ENCODE measurements around the gene NMT2. TPM values are rescaled to one million over a fixed set of nuclear protein-coding genes. Genes with fewer than 3 reads are reported as not detected.

Gene NMT2
- total RNA-seq, 1 donor from 2014 or later: 12.4 TPM

DNA sequence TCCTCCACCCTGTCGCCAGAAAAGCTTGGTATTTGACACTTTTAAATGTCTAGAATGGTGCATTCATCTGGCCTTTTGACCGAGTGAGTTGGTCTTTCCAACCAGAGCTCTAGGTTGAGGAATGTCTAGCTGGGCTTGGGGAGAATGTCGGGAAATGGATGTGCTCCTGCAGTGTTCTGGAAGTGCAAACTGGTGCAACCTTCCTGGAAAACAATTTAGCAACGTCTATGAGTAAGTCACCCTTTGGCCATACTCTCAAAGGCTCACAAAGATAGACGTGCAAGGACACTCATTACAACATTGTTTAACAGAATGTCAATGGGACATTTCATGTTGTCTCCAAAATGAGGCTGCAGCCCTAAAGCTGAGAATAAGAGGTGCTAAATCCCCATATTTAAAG, 12.2 kb upstream of the NMT2 start:
- Histone ChIP-seq H3K4me3 (no peak overlapping the region), H3K36me3 (no peaks in the 10 kb centered on the region), H3K27ac (replicated peaks) (no peak overlapping the region), H3K27me3 (ENCODE audit: low read depth) (no peaks in the 10 kb centered on the region), H3K9me3 (replicated peaks) (no peaks in the 10 kb centered on the region), H3K4me1 (no peaks in the 10 kb centered on the region)
- intact Hi-C loops (cut with micrococcal nuclease): no loop called here
- no peak for TF ChIP-seq CTCF (IDR thresholded peaks at IDR 0.05; ENCODE audit: borderline replicate concordance)
- no peak for DNase-seq

DNA sequence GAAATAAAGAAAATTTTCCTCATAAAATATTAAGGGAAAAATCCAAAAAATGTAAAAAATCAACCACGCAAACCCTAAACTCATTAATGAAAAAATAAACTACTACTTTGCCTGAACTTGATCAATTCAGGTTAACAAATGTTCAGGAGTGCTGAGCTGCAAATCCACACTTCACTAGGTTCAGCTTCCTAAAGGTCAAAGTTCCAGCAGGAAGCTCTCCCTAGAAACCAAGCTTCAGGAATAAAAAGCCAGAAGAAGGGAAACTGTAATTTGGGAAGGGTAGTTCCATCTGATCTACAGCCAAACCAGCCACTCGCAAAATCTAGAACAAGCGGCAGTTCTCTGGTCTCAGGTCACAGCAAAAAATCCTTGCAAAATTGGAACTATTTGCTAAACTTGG, 7.8 kb upstream of the NMT2 start:
- no peaks in the 10 kb centered on the region for H3K27me3 ChIP-seq (ENCODE audit: low read depth)
- no peak for TF ChIP-seq CTCF (IDR thresholded peaks at IDR 0.05; ENCODE audit: borderline replicate concordance)
- no peaks in the 10 kb centered on the region for H3K9me3 ChIP-seq (replicated peaks)
- H3K4me3 ChIP-seq: no peak overlapping the region
- intact Hi-C loops (cut with micrococcal nuclease): no loop called here
- no peaks in the 10 kb centered on the region for H3K36me3 ChIP-seq
- DNase-seq: no peak
- no peak overlapping the region for H3K27ac ChIP-seq (replicated peaks)
- no peaks in the 10 kb centered on the region for H3K4me1 ChIP-seq

GRCh38 chr10:15175587-15175986, 7.1 kb upstream of the NMT2 start:
- no peak overlapping the region for H3K4me3 ChIP-seq
- no peak for DNase-seq
- no peaks in the 10 kb centered on the region for H3K36me3 ChIP-seq
- no peaks in the 10 kb centered on the region for H3K9me3 ChIP-seq (replicated peaks)
- no peak for TF ChIP-seq CTCF (IDR thresholded peaks at IDR 0.05; ENCODE audit: borderline replicate concordance)
- no peak overlapping the region for H3K27ac ChIP-seq (replicated peaks)
- intact Hi-C loops (cut with micrococcal nuclease): no loop called here
- H3K4me1 ChIP-seq: peaks cover 2% of the 10 kb centered on the region
- no peaks in the 10 kb centered on the region for H3K27me3 ChIP-seq (ENCODE audit: low read depth)

GRCh38 chr10:15172306-15172840, 3.9 kb upstream of the NMT2 start:
- DNase-seq: no peak
- no peak overlapping the region for H3K4me3 ChIP-seq
- H3K27me3 ChIP-seq (ENCODE audit: low read depth): no peaks in the 10 kb centered on the region
- H3K9me3 ChIP-seq (replicated peaks): no peaks in the 10 kb centered on the region
- no peak for TF ChIP-seq CTCF (IDR thresholded peaks at IDR 0.05; ENCODE audit: borderline replicate concordance)
- intact Hi-C loops (cut with micrococcal nuclease): no loop called here
- peaks cover 29% of the 10 kb centered on the region for H3K4me1 ChIP-seq
- H3K27ac ChIP-seq (replicated peaks): no peak overlapping the region
- no peaks in the 10 kb centered on the region for H3K36me3 ChIP-seq

GRCh38 chr10:15169555-15170401, 1.3 kb upstream of the NMT2 start:
- no peaks in the 10 kb centered on the region for H3K36me3 ChIP-seq
- H3K27ac ChIP-seq (replicated peaks): peak overlapping the region; percentile 89
- intact Hi-C loops (cut with micrococcal nuclease): no loop called here
- no peaks in the 10 kb centered on the region for H3K9me3 ChIP-seq (replicated peaks)
- H3K4me1 ChIP-seq: peaks cover 49% of the 10 kb centered on the region
- no peaks in the 10 kb centered on the region for H3K27me3 ChIP-seq (ENCODE audit: low read depth)
- H3K4me3 ChIP-seq: peak overlapping the region; percentile 55
- no peak for TF ChIP-seq CTCF (IDR thresholded peaks at IDR 0.05; ENCODE audit: borderline replicate concordance)
- DNase-seq: no peak

All from left ventricle myocardium inferior (tissue), 1 donor.